Activated naive CD8-positive, alpha-beta T cell treated with anti-CD3 and anti-CD28 coated beads, Interleukin-2, amount 50 U/mL, for 24 hours (primary cell): ENCODE data around the gene PTPN21.
A peak's percentile ranks its signal among the peaks of the same experiment; 100 is the strongest.

Experiments used
- ATAC-seq: fragments of 150-1000 bp; cut with Tn5 transposase; one replicate; pipeline ENCODE4 v1.10.0; 2021
- DNase-seq: peaks from one replicate; pipeline ENCODE4 v3.0.0; 2021
- H3K27ac Mint-ChIP-seq: one replicate; pipeline ENCODE4 v1.8.0; 2021; ENCODE audit warnings: mild to moderate bottlenecking, mixed read lengths
- H3K27me3 Mint-ChIP-seq: one replicate; pipeline ENCODE4 v1.8.0; 2021; ENCODE audit warnings: mixed read lengths
- H3K36me3 Mint-ChIP-seq: one replicate; pipeline ENCODE4 v1.8.0; 2021; ENCODE audit warnings: low read depth, mixed read lengths
- H3K4me1 Mint-ChIP-seq: one replicate; pipeline ENCODE4 v1.8.0; 2021; ENCODE audit warnings: mixed read lengths
- H3K4me3 Mint-ChIP-seq: one replicate; pipeline ENCODE4 v1.8.0; 2021; ENCODE audit warnings: mild to moderate bottlenecking, moderate library complexity, mixed read lengths
- H3K9me3 Mint-ChIP-seq: one replicate; pipeline ENCODE4 v1.8.0; 2021; ENCODE audit warnings: mixed read lengths

The PTPN21 gene

DNA sequence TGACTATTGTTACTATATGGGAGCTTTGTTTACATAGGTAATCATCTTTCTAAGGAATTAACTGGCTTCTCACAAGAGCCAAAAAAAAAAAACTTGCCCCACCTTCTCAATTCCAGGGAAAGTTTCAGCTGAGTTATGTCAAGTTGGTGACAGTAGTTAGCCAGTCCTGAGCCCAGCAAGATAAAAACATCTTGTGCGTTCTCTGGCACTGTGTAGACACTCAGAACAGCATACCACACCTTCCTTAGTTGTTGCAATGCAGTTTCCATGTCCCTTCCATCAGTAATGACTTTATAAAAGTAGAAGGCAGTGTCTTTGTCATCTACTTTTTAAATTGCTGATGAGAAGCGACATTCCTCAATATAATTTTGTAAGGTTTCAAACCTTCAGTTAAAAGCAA lies 50.2 kb downstream of the PTPN21 start:
- H3K4me1 Mint-ChIP-seq, result no peaks in the 10 kb centered on the region
- no peak overlapping the region for H3K4me3 Mint-ChIP-seq
- DNase-seq (no peak), ATAC-seq (no peak)
- no peak overlapping the region for H3K27ac Mint-ChIP-seq
- H3K27me3 Mint-ChIP-seq, result peaks cover 17% of the 10 kb centered on the region
- H3K36me3 Mint-ChIP-seq, result no peaks in the 10 kb centered on the region
- no peaks in the 10 kb centered on the region for H3K9me3 Mint-ChIP-seq

DNA sequence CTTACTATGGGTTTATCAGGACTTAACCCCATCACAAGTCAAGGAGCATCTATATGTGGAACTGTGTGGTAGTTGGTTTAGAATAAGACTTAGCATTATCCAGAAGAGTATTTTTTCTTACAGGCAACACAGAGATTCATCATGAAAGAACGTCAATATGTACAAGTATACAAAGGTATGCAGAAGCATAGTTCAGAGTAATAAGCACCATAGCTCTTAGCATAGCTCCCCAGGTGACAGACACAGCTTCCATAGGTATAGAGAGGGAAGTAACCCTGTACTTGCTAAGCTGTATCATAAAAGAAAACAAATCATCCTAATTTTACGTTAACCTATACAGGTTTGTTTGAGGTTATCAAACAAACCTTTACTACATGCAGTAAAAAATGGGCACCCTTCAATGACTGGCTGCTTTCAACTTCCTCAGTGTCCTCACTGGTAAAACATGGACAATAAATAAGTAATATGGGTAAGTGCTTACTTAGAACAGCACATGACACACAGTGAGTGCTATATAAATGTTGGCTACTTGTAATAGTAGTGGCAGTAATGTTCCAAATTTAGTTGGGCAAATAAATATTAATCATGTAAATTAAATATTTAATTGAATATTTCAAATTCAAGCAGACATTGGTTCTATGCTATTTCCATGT lies 50.9 kb downstream of the PTPN21 start:
- H3K27me3 Mint-ChIP-seq, result peaks cover 15% of the 10 kb centered on the region
- H3K36me3 Mint-ChIP-seq, result no peaks in the 10 kb centered on the region
- no peak overlapping the region for H3K27ac Mint-ChIP-seq
- H3K9me3 Mint-ChIP-seq, result no peaks in the 10 kb centered on the region
- ATAC-seq, result no peak
- no peak for DNase-seq
- no peak overlapping the region for H3K4me3 Mint-ChIP-seq
- no peaks in the 10 kb centered on the region for H3K4me1 Mint-ChIP-seq

DNA sequence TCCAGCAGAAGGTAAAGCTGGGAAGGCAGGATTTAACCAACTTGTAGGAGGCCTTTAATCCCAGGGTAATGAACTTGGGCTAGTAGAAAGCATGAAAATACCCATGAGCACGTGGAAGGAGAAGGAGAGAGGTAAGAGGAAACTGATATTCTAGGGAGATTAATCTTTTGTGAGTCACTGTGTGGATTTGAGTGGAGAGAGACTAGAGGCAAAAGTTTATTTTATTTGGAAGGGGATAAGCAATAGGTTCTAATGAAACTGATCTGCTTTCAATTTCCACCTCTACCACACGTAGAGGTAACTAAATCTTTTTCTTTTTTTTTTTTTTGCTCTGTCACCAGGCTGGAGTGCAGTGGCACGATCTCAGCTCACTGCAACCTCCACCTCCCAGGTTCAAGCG lies 52.1 kb downstream of the PTPN21 start:
- peaks cover 15% of the 10 kb centered on the region for H3K27me3 Mint-ChIP-seq
- H3K27ac Mint-ChIP-seq, result no peak overlapping the region
- no peak for DNase-seq
- H3K4me1 Mint-ChIP-seq, result no peaks in the 10 kb centered on the region
- no peak overlapping the region for H3K4me3 Mint-ChIP-seq
- no peaks in the 10 kb centered on the region for H3K36me3 Mint-ChIP-seq
- no peaks in the 10 kb centered on the region for H3K9me3 Mint-ChIP-seq
- no peak for ATAC-seq

DNA sequence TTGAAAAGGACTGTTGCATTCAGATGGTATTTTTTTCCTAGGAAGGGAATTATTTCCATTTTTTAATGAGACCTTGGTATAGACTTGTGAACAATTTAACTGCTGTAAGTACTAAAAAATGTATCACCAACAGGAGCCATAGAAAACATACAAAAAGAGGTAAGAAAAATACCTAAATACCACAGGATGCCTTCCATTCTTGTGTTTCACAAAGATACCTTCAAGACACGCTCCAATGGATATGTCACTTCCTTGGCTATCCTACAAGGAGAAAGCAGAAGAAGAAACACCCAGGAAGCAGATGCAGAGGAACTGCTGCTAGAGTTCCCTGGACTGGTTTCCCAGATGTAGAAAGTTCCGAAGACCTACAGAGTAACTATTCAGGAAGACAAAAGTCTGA lies 54.2 kb downstream of the PTPN21 start:
- peaks cover 12% of the 10 kb centered on the region for H3K27me3 Mint-ChIP-seq
- no peak for ATAC-seq

DNA sequence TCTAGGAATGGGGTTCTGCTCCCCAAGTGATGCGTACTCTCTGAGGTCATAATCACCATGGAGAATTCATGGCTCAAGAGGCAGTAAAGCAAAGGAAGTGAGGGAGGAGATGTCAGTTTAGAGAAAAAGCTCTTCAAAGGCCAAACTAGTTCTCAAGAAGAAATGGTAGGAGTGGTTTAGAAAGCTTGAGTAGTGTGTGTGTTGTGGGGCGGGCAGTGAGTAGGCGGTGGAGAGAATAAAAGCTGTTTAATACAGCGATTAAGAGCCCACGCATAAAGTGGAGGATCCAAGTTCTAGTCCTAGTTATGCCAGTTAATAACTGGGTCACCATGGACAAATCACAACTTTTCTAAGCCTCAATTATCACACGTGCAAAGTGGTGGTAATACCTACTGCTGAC lies 55.6 kb downstream of the PTPN21 start:
- H3K4me1 Mint-ChIP-seq, result no peaks in the 10 kb centered on the region

More for the DNA sequence above, 54.2 kb downstream of the PTPN21 start:
- Mint-ChIP-seq H3K4me1 (no peaks in the 10 kb centered on the region), H3K9me3 (no peaks in the 10 kb centered on the region), H3K27ac (no peak overlapping the region), H3K36me3 (no peaks in the 10 kb centered on the region), H3K4me3 (no peak overlapping the region)
- DNase-seq, result no peak

DNA sequence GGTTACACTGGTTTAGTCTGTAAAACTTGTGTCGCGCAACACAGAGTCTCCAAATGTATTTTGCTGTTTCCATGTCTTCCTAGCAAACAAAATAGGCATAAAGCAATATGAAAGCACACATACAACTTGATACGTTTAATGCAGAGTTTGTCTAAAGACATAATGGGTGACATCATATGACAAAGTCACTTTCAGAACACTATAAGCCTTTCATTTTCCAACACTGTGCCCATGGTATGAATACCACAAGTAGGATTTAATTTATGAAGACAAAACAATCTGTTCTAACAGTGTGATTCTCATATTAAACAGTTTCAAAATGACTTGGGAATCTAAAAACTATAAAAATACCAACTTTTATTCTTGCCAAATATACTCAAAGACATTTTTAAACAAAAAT lies 58.4 kb downstream of the PTPN21 start:
- no peak overlapping the region for H3K4me3 Mint-ChIP-seq
- DNase-seq (no peak), ATAC-seq (no peak)
- H3K4me1 Mint-ChIP-seq, result peaks cover 2% of the 10 kb centered on the region
- no peaks in the 10 kb centered on the region for H3K36me3 Mint-ChIP-seq
- H3K27me3 Mint-ChIP-seq, result peaks cover 4% of the 10 kb centered on the region
- H3K27ac Mint-ChIP-seq, result no peak overlapping the region
- H3K9me3 Mint-ChIP-seq, result no peaks in the 10 kb centered on the region

More for the DNA sequence above, 55.6 kb downstream of the PTPN21 start:
- ATAC-seq (no peak), DNase-seq (no peak)
- Mint-ChIP-seq H3K36me3 (no peaks in the 10 kb centered on the region), H3K27me3 (peaks cover 12% of the 10 kb centered on the region), H3K4me3 (no peak overlapping the region), H3K27ac (no peak overlapping the region), H3K9me3 (no peaks in the 10 kb centered on the region)

DNA sequence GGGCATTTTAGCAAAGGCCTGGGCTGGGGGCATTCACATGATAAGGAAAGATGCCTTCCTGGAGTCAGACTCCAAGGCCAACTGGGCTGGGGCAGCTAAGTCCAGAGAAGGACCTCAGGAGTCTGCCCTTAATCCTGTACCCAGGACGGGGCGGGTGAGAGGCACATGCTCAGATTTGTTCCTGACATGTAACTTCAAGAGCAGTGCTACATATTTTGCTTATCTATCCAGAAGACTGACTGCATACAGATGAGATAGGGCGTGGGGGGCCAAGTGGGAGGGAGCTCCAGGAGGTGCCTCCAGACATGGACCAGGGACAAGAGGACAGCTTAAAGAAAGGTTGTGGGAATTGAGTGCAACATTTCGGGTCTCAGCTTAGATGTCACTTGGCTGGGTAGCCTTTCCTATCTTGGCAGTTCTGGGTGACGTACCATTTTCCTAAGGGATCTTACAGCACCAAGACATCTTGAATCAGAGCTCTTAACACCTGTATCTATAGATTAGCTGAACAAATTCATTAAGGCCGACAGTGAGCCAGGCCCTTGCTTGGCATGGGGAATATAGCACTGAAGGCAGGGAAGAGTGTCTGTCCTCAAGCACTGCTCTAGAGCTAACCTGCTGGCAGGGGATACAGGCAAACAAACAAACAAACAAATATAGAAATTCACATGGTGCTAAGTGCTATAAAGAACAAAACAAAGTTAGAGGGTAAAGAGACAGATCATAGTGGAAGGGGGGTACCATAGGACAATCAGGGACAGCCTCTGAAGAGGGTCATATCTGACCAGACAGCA lies 61.2 kb downstream of the PTPN21 start:
- ATAC-seq (no peak), DNase-seq (no peak)
- no peaks in the 10 kb centered on the region for H3K36me3 Mint-ChIP-seq
- H3K27ac Mint-ChIP-seq, result no peak overlapping the region
- H3K27me3 Mint-ChIP-seq, result no peaks in the 10 kb centered on the region
- peaks cover 2% of the 10 kb centered on the region for H3K4me1 Mint-ChIP-seq
- H3K4me3 Mint-ChIP-seq, result no peak overlapping the region
- H3K9me3 Mint-ChIP-seq, result no peaks in the 10 kb centered on the region

DNA sequence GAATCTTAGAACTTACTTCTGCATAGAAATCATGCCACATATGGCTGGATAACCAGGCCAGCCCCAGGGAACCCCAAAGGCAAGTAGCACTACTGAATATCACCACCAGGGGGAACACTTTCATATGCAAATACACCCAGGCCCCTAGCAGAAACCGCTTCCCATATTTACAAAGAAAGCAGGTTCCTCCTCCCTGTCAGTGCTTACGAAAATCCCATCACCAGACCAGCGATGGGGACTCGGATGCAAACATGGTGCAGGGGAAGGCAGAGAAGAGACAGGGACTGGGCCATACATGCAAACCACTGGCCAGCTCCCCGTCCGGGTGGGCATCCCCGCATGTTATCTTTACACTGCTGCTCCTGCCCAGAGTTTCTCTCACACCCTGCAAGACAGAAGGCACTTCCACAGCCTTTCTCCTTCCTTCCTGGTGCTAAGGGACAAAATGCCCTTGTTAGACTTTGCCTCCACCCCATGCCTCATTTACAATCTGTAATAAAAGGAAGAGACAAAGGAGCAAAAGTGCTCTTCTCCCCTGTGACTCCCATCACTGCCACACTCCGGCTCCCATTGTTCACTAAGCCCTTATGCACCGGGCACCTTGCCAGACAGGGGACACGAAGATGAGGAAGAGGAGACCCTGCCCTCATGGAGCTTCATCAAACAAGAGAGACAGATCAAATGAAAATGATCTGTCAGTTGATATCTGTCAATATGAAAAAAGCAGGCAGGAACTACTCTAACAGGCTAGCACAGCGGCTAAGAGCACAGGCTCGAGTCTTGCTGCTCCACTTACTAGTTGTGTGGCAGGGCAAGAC lies 62.3 kb downstream of the PTPN21 start:
- ATAC-seq (peak; percentile 84), DNase-seq (peak; percentile 68)
- no peaks in the 10 kb centered on the region for H3K9me3 Mint-ChIP-seq
- H3K36me3 Mint-ChIP-seq, result no peaks in the 10 kb centered on the region
- no peak overlapping the region for H3K27ac Mint-ChIP-seq
- peaks cover 2% of the 10 kb centered on the region for H3K4me1 Mint-ChIP-seq
- H3K4me3 Mint-ChIP-seq, result no peak overlapping the region
- H3K27me3 Mint-ChIP-seq, result no peaks in the 10 kb centered on the region

DNA sequence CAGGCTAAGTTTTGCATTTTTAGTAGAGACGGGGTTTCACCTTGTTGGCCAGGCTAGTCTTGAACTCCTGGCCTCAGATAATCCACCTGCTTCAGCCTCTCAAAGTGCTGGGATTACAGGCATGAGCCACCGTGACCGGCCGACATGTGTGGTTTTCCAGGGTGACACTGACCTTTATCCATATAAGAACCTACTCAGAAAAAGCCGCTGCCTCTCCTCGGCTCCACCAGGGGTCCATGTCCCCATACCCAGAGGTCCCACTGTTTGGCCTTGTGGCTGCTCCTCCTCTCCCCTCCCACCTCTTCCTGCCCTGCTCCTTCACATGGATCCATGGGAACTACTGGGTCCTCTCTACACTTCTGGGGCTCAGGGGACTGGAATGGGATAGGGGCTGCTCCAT lies 64.6 kb downstream of the PTPN21 start:
- peaks cover 2% of the 10 kb centered on the region for H3K4me1 Mint-ChIP-seq
- ATAC-seq (no peak), DNase-seq (no peak)
- H3K36me3 Mint-ChIP-seq, result no peaks in the 10 kb centered on the region
- H3K27ac Mint-ChIP-seq, result no peak overlapping the region
- H3K4me3 Mint-ChIP-seq, result no peak overlapping the region
- peaks cover 1% of the 10 kb centered on the region for H3K27me3 Mint-ChIP-seq
- no peaks in the 10 kb centered on the region for H3K9me3 Mint-ChIP-seq

DNA sequence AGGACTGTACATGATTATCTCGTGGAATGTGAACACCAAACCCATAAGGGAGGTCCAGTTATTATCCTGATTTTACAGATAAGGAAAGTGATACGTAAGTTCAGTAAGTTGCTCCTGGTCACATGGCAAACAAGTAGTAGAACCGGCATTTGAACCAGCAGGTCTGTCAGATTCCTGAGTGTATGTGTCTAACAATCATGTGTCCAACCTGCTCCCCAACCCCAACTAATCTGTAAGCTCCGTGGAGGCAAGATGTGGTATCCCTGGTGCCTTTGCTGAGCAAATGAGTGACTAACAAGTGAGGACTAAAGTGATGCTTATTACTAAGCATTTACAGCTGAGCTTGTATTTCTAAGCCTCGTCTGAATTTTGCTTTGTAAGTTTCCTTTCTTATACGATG lies 65.9 kb downstream of the PTPN21 start:
- DNase-seq (no peak), ATAC-seq (no peak)
- Mint-ChIP-seq H3K27me3 (peaks cover 1% of the 10 kb centered on the region), H3K9me3 (no peaks in the 10 kb centered on the region), H3K4me1 (peaks cover 2% of the 10 kb centered on the region), H3K27ac (no peak overlapping the region), H3K4me3 (no peak overlapping the region), H3K36me3 (no peaks in the 10 kb centered on the region)

DNA sequence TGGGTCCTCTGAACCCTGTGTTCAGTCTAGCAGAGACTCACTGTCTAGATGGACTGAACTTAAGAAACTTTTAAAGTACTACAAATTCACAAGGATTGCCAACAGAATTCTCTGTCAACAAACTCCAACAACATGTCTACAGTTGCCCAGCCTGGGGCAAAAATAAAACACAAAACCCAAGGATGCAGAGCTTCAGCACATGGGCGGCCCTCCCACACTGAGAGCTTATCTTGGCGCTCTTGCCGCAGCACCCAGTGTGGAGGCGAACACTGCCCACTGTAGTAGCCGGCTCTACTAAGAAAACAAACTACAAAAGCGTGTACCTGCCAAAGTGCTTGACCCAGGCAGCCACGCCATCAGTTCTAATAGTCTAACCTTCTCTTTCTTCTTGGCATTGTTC lies 66.7 kb downstream of the PTPN21 start:
- Mint-ChIP-seq H3K36me3 (no peaks in the 10 kb centered on the region), H3K4me1 (peaks cover 2% of the 10 kb centered on the region), H3K9me3 (no peaks in the 10 kb centered on the region), H3K4me3 (no peak overlapping the region), H3K27me3 (peaks cover 6% of the 10 kb centered on the region), H3K27ac (no peak overlapping the region)
- ATAC-seq (no peak), DNase-seq (no peak)

DNA sequence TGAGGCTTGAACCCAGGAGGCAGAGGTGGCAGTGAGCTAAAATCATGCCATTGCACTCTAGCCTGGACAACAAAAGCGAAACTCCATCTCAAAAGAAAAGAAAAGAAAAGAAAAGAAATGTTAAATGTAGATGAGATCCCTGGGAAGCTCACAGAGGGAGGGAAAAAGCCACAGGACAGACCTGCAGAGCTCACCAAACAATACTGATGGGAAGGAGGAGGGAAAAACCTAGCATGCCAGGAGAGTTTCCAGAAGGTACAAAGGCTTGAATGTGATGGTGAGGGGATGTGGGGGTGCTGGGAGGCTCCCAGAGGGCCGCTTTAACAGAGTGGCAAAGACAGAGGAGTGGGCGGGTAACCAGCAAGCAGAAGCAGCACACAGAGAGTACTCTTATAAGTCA lies 72.3 kb downstream of the PTPN21 start:
- DNase-seq, result no peak
- ATAC-seq, result no peak
- Mint-ChIP-seq H3K4me1 (no peaks in the 10 kb centered on the region), H3K4me3 (no peak overlapping the region), H3K9me3 (no peaks in the 10 kb centered on the region), H3K27me3 (peaks cover 7% of the 10 kb centered on the region), H3K36me3 (no peaks in the 10 kb centered on the region), H3K27ac (no peak overlapping the region)

DNA sequence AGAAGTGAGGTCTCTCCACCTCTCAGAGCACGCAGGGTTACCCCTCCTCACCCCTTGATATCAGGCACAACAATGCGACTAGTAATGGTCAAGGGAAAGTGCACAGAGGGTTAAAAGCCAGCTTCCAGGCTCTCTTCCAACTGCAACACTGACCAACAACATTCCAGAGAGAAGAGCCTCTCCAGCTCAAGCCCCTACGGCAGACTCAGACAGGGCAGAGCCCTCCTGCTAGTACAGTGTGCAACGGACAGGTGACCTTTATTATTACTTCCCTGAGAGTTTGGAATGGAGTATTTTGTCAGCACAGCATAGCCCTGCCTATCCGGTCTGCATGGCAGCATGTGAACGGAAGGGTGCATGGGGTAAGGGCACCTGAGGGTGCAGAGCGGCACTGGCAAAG lies 73.0 kb downstream of the PTPN21 start:
- no peaks in the 10 kb centered on the region for H3K9me3 Mint-ChIP-seq
- peaks cover 7% of the 10 kb centered on the region for H3K27me3 Mint-ChIP-seq
- no peak overlapping the region for H3K27ac Mint-ChIP-seq
- no peak for ATAC-seq
- DNase-seq, result no peak
- H3K4me1 Mint-ChIP-seq, result no peaks in the 10 kb centered on the region
- H3K4me3 Mint-ChIP-seq, result no peak overlapping the region
- H3K36me3 Mint-ChIP-seq, result no peaks in the 10 kb centered on the region

DNA sequence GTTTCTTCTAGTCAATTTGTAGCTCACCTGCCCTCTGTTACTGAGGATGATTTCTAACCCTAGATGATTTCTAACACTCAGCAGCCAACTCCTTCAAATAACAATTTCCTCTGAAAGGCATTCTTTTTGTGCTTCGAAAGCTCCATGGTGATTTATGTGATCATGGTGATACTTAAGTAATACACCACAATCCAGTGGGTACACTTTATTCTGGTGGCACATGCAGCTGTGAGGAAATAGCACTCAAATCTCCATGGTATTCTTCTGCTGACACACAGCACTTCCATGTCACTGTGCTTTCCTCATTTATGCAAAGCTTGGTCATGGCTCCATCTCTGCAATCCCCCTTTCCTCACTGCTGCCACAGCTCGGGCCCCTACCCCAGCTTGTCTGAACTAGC lies 73.7 kb downstream of the PTPN21 start:
- Mint-ChIP-seq H3K27ac (no peak overlapping the region), H3K4me3 (no peak overlapping the region), H3K36me3 (no peaks in the 10 kb centered on the region), H3K4me1 (no peaks in the 10 kb centered on the region), H3K27me3 (peaks cover 7% of the 10 kb centered on the region), H3K9me3 (no peaks in the 10 kb centered on the region)
- no peak for ATAC-seq
- no peak for DNase-seq

DNA sequence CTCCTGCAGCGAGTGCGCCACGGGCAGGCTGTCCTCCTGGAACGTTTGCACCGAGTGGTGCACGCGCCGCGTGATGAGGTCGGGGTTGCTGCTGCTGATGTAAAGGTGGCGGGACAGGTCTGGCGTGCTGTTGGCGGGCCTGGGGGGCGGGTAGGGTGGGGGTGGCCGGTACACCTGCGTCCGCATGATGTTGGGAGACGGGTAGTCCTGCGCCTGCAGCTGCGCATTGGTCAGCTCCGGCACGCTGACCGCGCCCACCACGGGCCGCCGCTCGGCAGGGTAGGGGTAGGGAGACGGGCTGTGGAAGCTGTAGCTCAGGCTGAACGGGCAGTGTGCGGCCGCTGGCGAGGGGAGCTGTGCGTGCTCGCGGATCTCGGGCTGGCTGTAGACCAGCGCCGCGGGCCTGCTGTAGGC lies 75.2 kb downstream of the PTPN21 start:
- Mint-ChIP-seq H3K36me3 (no peaks in the 10 kb centered on the region), H3K27ac (no peak overlapping the region), H3K4me3 (no peak overlapping the region), H3K9me3 (no peaks in the 10 kb centered on the region), H3K27me3 (peaks cover 6% of the 10 kb centered on the region), H3K4me1 (no peaks in the 10 kb centered on the region)
- ATAC-seq (no peak), DNase-seq (no peak)
